Omental fat pad (tissue), 4 donors: ENCODE measurements around the gene CREB5. TPM values are rescaled to one million over a fixed set of nuclear protein-coding genes. Genes with fewer than 3 reads are reported as not detected.
A peak's percentile ranks its signal among the peaks of the same experiment; 100 is the strongest.

Source experiments
- ATAC-seq: fragments of 150-250 bp; one replicate; pipeline ENCODE4 v1.9.1; 2016; ENCODE audit warnings: mild to moderate bottlenecking, moderate library complexity; ENCODE audit not compliant: low FRiP score
- DNase-seq: peaks from one replicate; pipeline ENCODE4 v3.0.0-alpha.2; 2019; ENCODE audit warnings: low spot score
- CTCF ChIP-seq, 3 donors: fragments of 450-650 bp; IDR thresholded peaks; one replicate each; pipeline ENCODE4 v1.5.1; 2016 to 2017; ENCODE audit warnings: antibody characterized with exemption in 3 of 3, mild to moderate bottlenecking in 3 of 3, moderate library complexity in 2 of 3
- total RNA-seq, 4 donors: library from RNA; depleted of rRNA; stranded (reverse); fragments of >200 nt; gene quantifications; one replicate each; pipeline ENCODE4 v1.1.0, GENCODE V29; 2016

The CREB5 gene
- total RNA-seq, 4 donors from 2014 or later = 27.9 to 87.0 (median 42.9) TPM

- ATAC-seq (peak; percentile 4), DNase-seq (no peak)
- no peak for TF ChIP-seq CTCF (IDR thresholded peaks at IDR 0.05)
Observed at GRCh38 chr7:28409716-28410627, 2.3 kb upstream of the CREB5 start.

- DNase-seq = peak; percentile 67
- TF ChIP-seq CTCF (IDR thresholded peaks at IDR 0.05) = no peak
- peak; percentile 22 for ATAC-seq
Observed at GRCh38 chr7:28410628-28411531, 1.4 kb upstream of the CREB5 start.

GRCh38 chr7:28413011-28413410, 693 bp downstream of the CREB5 start:
- ATAC-seq = no peak
- no peak for TF ChIP-seq CTCF (IDR thresholded peaks at IDR 0.05)
- no peak for DNase-seq

GRCh38 chr7:28414453-28414852, 2.1 kb downstream of the CREB5 start:
- TF ChIP-seq CTCF (IDR thresholded peaks at IDR 0.05) = no peak
- no peak for ATAC-seq
- DNase-seq = no peak

- TF ChIP-seq CTCF (IDR thresholded peaks at IDR 0.05) = no peak
- DNase-seq (no peak), ATAC-seq (no peak)
Observed at GRCh38 chr7:28417321-28417940, 5.1 kb downstream of the CREB5 start.

- no peak for ATAC-seq
- no peak for TF ChIP-seq CTCF (IDR thresholded peaks at IDR 0.05)
- no peak for DNase-seq
Observed at GRCh38 chr7:28418311-28418710, 6.0 kb downstream of the CREB5 start.
